Body of pancreas (tissue), 4 donors: ENCODE measurements around the gene KREMEN1.

Experiments used
- CTCF ChIP-seq, 7 experiments: fragments of 450-650 bp in 4 of 7; fragments of 200-600 bp in 3 of 7; sonication (generic) in 3 of 7; IDR thresholded peaks; one replicate each; pipeline ENCODE4 v1.5.1; 2016 to 2019; ENCODE audit warnings: antibody characterized with exemption in 7 of 7
- POLR2A ChIP-seq, 3 donors: fragments of 450-650 bp; IDR thresholded peaks; one replicate each; pipeline ENCODE4 v1.6.1; 2016; ENCODE audit warnings: antibody characterized with exemption in 3 of 3, mild to moderate bottlenecking in 2 of 3

- TF ChIP-seq CTCF (IDR thresholded peaks at IDR 0.05), result no peak
- no peak for TF ChIP-seq POLR2A (IDR thresholded peaks at IDR 0.05)
Measured at GRCh38 chr22:29165321-29166060, 92.7 kb downstream of the KREMEN1 start.
